Activated T-helper 1 cell treated with anti-CD3 and anti-CD28 coated beads, Interleukin-2, amount 50 U/mL, for 16 hours (primary cell): Measurements from ENCODE around the gene BRD9.

Source experiments
- DNase-seq, 2 donors: peaks; one replicate each; pipeline ENCODE4 v3.0.0-alpha.2; 2020; ENCODE audit warnings: low read depth in 1 of 2, low spot score in 1 of 2

Gene BRD9

GRCh38 chr5:819078-819477, 73.5 kb downstream of the BRD9 start:
- no peak for DNase-seq

- DNase-seq, result no peak
Observed at GRCh38 chr5:816176-816575, 76.4 kb downstream of the BRD9 start.

- DNase-seq, result no peak
Observed at GRCh38 chr5:815449-815848, 77.2 kb downstream of the BRD9 start.
